DOHH2 (cell line): Measurements from ENCODE around the gene UNKL.

ENCODE experiments used
- EZH2phosphoT487 ChIP-seq: fragments of 200-600 bp; sonication (generic); IDR thresholded peaks from 2 replicates; pipeline ENCODE4 v1.6.1; 2017; ENCODE audit warnings: borderline replicate concordance, mild to moderate bottlenecking, antibody characterized with exemption, low read length, moderate library complexity, mixed read lengths
- TF ChIP-seq, protein P1 (sequence below): fragments of 200-600 bp; sonication (generic); IDR thresholded peaks from one replicate; pipeline ENCODE4 v1.5.1; 2014; ENCODE audit warnings: antibody characterized with exemption, mild to moderate bottlenecking, low read depth, low read length; ENCODE audit not compliant: poor library complexity, severe bottlenecking

DNA sequence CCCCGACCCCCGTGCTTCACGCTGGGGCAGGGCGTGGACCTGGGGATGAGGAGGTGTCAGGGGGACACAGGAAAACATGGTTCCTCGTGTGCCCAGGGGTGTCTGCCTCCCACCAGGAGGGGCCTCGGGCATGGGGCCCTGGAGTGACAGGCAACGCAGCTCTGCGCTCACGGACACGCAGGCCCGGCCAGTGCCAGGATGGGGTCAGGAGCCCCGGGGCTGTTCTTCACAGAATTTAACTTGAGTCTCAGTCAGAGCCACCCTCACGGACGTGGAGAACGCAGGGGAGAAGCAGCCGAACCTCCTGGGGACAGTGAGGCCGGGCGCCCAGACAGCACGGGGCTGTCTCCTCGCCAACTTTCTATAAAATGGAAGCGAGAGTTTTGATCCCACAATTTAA is 16.7 kb downstream of the UNKL start:
- TF ChIP-seq, protein P1, sequence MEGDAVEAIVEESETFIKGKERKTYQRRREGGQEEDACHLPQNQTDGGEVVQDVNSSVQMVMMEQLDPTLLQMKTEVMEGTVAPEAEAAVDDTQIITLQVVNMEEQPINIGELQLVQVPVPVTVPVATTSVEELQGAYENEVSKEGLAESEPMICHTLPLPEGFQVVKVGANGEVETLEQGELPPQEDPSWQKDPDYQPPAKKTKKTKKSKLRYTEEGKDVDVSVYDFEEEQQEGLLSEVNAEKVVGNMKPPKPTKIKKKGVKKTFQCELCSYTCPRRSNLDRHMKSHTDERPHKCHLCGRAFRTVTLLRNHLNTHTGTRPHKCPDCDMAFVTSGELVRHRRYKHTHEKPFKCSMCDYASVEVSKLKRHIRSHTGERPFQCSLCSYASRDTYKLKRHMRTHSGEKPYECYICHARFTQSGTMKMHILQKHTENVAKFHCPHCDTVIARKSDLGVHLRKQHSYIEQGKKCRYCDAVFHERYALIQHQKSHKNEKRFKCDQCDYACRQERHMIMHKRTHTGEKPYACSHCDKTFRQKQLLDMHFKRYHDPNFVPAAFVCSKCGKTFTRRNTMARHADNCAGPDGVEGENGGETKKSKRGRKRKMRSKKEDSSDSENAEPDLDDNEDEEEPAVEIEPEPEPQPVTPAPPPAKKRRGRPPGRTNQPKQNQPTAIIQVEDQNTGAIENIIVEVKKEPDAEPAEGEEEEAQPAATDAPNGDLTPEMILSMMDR, result no peak
- no peak for TF ChIP-seq EZH2phosphoT487
